Measurements from ENCODE around the gene METTL24.

Gene METTL24

GRCh38 chr6:110357664-110358552, at the start of gene METTL24:
TSS of gene METTL24 (minus strand) at chr6:110358349. CDS start at chr6:110358272, 77 bp downstream.
- DNase-seq: peak in 1 of 2 donors; percentile 7

- DNase-seq: no peak
These were observed 46.5 kb upstream of the METTL24 start for GRCh38 chr6:110404607-110405006.

- DNase-seq: no peak
These were observed 43.5 kb upstream of the METTL24 start for GRCh38 chr6:110401585-110402176.

- DNase-seq: no peak
These were observed 42.1 kb upstream of the METTL24 start for GRCh38 chr6:110400208-110400607.

GRCh38 chr6:110399219-110400071, 41.3 kb upstream of the METTL24 start:
- DNase-seq: no peak

DNA sequence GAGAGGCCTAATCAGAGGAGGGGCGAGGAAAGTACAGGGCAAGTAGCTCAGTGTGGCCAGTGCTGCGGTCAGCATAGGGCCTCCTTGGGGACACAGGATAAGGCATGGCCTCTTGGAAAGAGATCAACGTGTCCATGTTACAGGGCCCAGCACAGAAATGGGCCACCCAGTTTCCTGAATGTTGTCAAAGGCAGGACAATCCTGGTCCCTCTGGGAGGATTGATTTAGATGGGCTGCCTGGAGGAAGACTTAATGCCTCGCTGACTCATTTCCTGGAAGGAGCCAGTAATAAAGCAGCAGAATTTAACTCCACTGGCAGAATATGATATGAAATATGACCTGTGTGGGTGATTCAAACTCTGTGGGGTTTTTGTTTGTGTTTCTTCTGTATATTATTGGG, 40.6 kb upstream of the METTL24 start:
- DNase-seq: peak in 1 of 2 donors; percentile 36

GRCh38 chr6:110395221-110395620, 37.1 kb upstream of the METTL24 start:
- DNase-seq: no peak

- DNase-seq: no peak
These were observed 36.3 kb upstream of the METTL24 start for GRCh38 chr6:110394409-110394808.

- DNase-seq: no peak
These were observed 34.6 kb upstream of the METTL24 start for GRCh38 chr6:110392727-110393126.

- DNase-seq: no peak
These were observed 32.3 kb upstream of the METTL24 start for GRCh38 chr6:110390404-110390803.

DNA sequence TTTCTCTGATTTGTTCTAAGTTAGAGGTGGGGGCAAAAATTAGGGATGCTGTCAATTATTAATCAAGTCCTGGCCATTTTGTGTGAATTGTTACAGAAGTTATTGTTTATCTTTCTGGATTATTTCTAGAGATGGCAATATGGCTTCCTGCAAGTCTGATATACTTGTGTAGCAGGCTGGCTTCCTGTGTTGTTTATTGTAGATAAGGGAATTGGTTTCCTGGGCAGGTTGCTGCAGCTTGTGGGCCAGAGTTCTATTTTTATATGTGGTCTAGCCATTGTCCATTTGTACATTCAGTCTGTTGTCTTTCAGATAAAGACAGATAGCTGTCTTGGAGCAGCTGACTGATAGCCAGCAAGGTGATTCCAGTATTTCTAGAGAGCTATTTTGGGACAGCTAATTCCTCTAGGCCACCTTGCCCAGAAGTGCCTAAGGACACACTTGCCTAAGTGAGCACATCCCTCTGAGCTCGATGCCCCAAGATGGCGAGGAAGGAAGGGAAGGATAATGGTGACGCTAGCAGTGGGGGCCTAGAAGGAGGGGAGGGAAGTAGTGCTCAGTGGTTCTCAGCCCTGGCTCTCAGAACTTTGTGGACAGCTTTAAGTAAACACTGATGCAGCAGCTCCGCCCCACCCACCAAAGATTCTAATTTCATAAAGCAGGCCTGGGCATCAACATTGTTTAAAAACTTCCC, 31.7 kb upstream of the METTL24 start:
- DNase-seq: peak in 1 of 2 donors; percentile 13

DNA sequence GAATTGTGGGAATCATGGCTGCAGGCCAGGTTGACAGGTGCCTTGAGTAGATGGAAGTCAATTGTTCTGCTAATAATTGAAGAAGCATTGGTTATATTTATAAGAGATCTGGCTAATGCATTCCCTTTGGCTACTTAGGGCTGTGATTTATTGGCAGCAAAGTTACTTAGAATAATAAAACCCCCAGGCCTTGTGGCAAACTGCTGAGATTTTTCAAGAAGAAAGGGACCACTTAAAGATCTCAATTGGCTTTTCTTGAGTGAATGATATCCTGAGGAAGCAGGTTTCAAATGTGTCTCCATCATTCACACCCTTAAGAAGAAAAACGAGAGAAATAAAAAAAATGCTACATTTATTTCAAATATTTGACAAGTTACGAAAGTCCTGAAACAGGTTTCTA, 29.8 kb upstream of the METTL24 start:
- DNase-seq: no peak

GRCh38 chr6:110385458-110385863, 27.3 kb upstream of the METTL24 start:
- no peak for DNase-seq

GRCh38 chr6:110378552-110378951, 20.4 kb upstream of the METTL24 start:
- DNase-seq: no peak

GRCh38 chr6:110369066-110369465, 10.9 kb upstream of the METTL24 start:
- no peak for DNase-seq

- no peak for DNase-seq
These were observed 10.1 kb upstream of the METTL24 start for GRCh38 chr6:110368284-110368683.

GRCh38 chr6:110367825-110368224, 9.7 kb upstream of the METTL24 start:
- no peak for DNase-seq

DNA sequence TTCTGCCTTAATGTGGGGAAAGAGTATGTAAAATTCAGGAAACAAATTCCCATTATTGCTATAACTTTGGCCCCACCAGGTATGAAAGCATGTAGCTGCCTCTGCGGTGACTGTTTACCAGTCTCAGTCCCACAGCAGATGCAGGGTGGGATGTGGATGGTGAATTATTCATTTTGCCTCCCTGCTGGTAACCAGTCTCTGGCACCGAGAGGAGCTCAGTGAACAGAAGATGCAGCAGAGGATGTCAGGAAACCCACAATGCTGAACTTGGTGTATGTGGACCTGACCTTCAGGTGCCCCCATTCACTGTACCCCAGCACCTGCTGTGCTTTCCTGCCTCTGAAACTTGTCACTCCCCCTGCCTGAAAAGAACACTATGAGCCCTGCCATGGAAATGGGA, 8.8 kb upstream of the METTL24 start:
- DNase-seq: no peak

DNA sequence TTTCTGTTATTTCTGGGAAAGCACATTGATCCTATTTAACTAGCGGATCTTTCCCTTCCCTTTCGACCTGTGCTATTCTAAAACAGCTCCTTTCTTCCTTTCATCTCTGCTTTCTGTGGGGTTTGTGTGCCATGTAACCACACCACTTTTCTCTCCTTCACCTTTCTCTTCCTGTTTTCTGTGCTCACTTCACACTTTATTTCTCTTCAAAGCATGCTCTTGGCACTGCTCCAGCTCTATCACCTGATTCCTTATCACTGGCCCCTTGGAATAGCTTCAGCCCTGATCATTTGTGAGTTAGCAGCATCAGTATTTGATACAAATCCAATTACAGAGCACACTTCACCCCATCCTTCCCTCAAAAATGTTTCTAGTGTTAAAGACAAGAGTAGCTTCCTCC, 8.1 kb upstream of the METTL24 start:
- DNase-seq: no peak

GRCh38 chr6:110364364-110365105, 6.4 kb upstream of the METTL24 start:
- DNase-seq: no peak

DNA sequence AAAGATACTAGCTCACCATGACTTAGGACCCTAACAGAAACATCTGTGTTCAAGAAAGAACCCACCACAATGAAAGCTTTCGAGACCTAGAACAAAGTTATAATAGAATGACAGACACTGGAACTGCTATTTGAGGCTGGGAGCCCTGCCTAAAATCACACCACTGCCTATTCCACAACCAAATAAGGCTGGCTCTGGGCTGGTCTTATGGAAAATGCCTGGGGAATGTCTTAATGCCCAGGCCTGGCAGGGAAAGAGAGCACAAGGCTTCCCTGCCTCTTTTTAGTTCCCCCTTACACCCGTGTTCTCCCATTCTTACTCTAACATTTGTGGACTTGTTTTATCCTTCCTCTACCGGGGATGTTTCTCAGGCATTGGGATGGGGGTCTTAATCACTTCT, 5.6 kb upstream of the METTL24 start:
- DNase-seq: no peak

GRCh38 chr6:110360676-110361075, 2.5 kb upstream of the METTL24 start:
- DNase-seq: no peak

Data from bone marrow (tissue), 2 donors.